Skin of body (tissue), 3 donors: ENCODE results near the gene NATD1. TPM values are rescaled to one million over a fixed set of nuclear protein-coding genes. Genes with fewer than 3 reads are reported as not detected.
"Not testable (repeated sequence)": the region's sequence is repeated elsewhere in the genome, so short reads cannot be mapped to it uniquely, and the experiment has no call there.

Experiments used
- DNase-seq: peaks from one replicate; lab custom pipeline; 2025; lab: John Stamatoyannopoulos, UW
- small RNA-seq: library from RNA; depleted of rRNA; stranded (forward); fragments of <200 nt; gene quantifications from one replicate; pipeline ENCODE3, GENCODE V24; 2014; ENCODE audit warnings: low replicate concordance
- total RNA-seq: library from RNA; depleted of rRNA; stranded (reverse); fragments of >200 nt; gene quantifications from one replicate; pipeline ENCODE4 v1.2.3, GENCODE V29; 2014

Gene NATD1
- total RNA-seq, 1 donor from 2014 or later, result 3.6 TPM

DNA sequence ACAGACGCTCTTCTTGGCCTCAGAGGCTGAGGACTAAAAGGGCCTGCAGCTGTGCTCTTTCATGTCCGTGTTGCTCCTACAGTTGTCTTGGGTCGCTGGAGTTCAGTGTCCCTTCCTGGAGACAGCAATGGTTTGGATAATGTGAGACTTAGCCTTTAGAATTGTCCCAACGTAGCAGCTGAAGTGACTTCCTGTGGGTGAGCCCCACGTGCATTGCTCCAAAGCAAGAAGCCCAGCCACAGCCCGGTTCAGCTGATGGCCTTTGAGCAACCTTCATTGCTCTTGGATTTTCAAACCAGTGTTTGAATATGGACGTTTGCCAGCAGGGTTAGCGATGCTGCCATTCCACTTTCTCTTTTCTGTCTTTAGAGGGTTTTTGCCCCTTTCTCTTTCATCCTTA lies 59.0 kb downstream of the NATD1 start:
- peak; percentile 59 for DNase-seq

DNA sequence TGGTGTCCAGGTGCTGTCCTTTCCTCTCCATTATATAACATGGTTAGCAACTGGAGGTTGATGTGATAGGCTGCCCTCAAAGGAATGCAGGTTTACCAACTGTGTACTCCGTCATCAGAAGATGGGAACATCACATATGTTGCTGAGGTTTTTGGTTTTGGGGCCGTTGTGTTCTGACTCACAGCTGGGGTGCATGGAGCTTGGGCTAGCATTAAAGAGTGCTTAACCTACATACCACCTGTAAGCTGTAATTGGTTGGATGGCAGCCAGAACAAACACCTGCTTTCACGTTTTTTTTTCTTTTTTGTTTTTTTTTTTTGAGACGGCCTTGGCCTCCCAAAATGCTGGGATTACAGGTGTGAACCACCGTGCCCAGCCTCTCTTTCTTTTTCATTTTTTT lies 60.2 kb downstream of the NATD1 start:
- no peak for DNase-seq

DNA sequence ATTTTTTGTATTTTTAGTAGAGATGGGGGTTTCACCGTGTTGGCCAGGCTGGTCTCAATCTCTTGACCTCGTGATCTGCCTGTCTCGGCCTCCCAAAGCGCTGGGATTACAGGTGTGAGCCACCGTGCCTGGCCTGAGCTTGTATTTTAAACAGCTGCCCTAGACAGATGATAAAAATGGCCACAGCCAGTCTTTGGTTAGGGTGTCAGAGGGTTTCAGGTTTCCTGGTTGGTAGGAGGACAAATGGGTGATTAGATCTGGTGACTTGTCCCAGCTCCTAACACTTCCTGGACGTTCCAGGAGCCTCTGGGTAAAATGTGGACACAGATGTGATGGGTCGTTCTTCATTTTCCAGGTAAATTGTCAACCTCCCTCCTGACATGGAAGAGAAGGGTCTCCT lies 60.8 kb downstream of the NATD1 start:
- not testable (repeated sequence) for DNase-seq

DNA sequence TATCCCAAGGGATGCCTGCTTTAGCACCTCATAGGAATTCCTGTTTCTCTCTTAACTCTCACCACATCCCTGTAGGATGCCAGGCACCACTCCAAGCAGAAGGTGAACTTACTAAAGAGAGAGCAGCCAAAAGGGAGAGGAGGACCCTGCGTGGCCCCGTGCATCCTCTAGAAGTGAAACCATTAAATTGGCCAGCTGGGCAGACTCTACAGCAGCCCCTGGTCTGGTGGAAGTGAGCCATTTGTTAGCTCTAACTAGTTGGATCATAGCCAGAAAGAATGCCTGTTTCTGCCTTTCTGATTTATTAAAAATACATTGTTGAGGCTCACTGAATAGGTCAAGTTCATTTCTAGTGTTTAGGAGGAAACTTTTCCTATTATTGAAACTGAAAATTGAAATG lies 61.5 kb downstream of the NATD1 start:
- DNase-seq, result no peak

DNA sequence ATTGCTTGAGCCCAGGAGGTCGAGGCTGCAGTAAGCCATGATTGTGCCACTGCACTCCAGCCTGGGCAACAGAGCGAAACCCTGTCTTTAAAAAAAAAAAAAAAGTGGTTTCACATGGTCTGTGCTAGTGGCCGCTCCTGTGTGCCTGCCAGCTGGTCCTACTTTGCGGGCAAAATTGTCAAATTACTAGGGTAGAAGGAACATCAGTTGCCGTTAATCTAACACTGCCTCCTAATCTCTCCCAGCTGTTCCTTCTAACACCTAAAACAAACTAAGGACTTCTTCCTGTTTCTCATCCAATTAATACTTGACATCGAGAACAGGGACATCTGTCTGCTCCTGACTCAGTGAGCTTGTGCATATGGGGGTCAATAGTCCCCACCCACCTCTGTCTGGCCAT lies 63.1 kb downstream of the NATD1 start:
- no peak for DNase-seq

DNA sequence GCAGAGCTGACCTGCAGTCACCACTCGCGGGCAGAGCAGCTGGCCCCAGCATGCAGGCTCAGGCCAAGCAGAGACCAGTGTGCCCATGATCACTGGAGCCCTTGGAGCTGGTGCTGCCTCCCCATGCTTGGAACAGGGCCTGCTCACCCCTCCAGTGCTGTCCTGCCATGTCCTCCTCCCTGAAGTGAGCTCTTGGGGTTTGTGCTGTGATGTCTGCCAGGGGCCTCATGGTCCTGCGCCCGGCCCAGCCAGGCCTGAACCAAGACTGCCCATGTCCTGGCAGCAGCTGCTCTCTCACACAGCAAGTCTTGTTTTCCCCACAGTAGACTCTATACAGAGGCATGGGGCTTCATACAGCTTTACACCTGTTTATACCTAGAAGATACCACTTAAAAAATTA lies 63.8 kb downstream of the NATD1 start:
- DNase-seq, result no peak

Small RNA genes within 50 kb of the gene (small RNA-seq; reads per million reads assigned to genes)
- gene RN7SL426P, result not detected

Other genes with a start within 250 kb of the NATD1 start
- 137 TPM for gene USP22, start 210.4 kb downstream of the NATD1 start, total RNA-seq
- 13.8 TPM for gene DHRS7B, start 126.4 kb downstream of the NATD1 start, total RNA-seq
- gene TMEM11, start 39.2 kb downstream of the NATD1 start, total RNA-seq, result 12.1 TPM
- 19.8 TPM for gene MAP2K3, start 31.3 kb upstream of the NATD1 start, total RNA-seq
- 3.1 TPM for gene KCNJ12, start 122.9 kb upstream of the NATD1 start, total RNA-seq